ENCODE results near the gene TSC22D1.
"Not testable (repeated sequence)": the region's sequence is repeated elsewhere in the genome, so short reads cannot be mapped to it uniquely, and the experiment has no call there.

Gene TSC22D1

DNA sequence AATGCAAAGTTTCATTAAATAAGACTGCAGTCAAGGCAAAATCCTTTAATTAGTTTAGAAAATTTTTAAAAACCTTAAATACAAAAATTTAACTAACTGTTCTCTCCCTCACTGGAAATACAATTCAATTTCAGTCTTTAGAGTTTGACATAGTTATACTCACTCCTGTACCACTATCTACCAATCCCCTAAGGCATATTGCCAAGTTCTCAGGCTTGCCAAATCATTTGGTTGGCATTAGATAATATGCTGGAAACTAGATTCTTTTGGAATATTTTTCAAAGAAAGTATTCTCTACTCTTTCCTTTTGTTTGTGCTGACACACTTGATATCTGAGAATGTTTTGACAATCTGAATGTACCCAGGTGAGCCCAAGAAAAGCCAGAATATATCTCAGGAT is 77.2 kb downstream of the TSC22D1 start:
- FAIRE-seq: no peak

DNA sequence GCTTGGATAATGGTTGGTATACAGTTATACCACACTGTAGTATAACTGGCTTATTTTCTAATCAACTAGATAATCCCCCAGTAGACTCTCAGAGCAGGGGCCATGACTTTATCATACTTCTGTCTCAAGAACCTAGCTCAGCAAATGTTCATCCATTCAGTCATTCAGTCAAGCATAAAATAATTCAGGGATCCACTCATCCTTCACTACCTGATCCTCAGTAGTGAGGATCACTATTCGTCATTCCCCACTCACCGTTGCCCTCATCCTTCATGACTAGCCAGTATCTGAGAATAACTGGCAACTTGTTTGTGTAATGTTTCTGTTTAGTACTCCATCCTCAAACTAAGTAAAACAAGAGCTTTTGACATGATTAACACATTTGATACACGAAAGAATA is 77.6 kb downstream of the TSC22D1 start:
- FAIRE-seq: no peak

DNA sequence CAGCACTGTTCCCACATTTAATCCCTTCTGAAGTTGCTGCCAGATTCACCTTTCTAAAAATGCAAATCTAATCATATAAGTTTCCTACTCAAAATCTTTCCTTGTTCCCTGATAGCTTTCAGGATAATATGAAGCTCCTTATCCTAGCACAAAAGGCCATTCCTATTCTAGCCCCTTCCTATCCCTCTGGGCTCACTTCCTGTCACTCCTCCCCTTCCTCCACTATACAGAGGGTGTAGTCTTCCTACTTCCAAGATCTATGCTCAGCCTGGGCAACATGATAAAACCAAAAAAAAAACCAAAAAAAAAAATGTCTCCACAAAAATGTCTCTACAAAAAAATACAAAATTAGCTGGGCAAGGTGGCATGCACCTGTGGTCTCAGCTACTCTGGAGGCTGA is 78.3 kb downstream of the TSC22D1 start:
- FAIRE-seq: no peak

DNA sequence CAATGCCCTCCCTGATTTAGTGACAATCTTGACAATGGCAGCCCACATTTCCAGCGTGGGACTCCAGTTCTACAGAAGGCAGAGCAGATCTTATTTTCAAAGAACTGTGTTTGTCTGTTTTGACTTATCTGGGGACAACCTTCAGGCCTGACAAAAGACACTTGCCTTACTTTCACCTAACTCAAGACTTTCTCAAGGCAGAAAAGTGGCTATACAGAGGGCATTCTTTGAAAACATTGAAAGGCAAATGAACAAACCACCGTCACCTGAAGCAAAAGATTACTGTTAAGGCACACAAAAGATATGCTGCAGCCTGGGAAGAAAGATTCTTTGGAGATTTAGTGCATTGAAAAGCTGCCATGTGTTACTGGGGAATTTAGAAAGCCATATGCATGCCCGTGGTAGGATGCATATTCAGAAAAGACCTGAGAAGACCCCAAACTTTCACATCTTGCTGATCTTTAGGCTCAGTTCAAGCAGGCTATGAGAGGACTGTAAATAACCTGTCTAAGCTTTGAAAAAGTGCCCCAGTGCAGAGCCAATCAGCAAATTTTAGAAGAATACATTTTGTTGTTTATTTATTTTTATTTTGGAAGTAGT is 82.8 kb downstream of the TSC22D1 start:
- FAIRE-seq: no peak

DNA sequence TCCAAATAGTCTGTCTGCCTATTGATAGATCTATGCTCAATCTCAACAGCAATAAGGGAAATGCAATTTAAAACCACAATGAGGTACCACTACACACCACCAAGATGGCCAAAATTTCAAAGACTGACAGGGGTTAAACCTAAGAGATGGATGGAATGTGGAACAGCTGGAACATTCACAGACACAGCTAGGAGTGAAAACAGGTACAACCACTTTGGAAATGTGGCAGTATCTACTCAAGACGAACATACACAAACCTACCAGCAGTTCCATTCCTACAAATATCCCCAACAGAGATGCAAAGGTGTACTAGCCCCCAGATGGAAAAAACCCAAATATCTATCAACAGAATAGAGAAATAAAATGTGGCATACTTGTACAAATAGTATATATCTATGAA is 86.4 kb downstream of the TSC22D1 start:
- no peak for FAIRE-seq

DNA sequence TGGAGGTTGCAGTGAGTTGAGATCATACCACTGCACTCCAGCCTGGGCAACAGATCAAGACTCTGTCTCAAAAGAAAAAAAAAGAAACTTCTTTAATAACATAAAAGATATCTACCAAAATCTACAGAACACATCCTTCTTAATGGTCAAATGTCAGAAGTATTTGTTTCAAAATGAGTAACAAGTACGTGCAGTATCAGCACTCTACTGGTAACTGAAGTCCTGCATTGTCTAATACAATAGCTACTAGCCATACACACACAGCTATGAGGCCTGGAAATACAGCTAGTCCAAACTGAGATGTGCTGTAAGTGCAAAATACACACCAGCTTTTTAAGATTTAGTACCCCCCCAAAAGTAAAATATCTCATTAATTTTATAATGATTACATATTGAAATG is 88.1 kb downstream of the TSC22D1 start:
- FAIRE-seq: no peak

DNA sequence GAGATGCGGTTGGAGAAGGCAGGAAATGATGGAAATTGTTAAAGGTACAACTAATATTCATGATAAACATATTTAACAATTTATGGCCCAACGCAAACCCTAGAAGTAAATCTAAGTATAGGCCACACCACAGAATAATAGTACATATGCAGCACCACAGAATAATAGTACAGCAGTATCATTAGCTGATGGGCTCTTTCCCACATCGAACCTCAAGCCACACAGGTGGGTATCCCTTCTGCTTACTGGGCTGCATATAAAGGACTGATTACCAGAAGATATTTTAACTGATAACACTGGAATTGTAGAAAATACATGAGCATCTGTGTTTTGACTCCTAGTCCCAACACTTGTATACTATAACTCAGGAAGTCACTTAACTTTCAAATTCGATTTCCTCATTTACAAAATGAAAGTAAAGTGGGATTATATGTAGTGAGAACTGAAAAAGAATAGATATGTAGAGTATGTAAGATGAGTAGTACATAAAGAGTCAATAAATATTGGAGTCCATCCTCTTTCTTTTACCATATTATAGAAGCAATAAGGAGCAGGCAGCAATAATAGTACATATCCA is 91.5 kb downstream of the TSC22D1 start:
- FAIRE-seq: no peak

DNA sequence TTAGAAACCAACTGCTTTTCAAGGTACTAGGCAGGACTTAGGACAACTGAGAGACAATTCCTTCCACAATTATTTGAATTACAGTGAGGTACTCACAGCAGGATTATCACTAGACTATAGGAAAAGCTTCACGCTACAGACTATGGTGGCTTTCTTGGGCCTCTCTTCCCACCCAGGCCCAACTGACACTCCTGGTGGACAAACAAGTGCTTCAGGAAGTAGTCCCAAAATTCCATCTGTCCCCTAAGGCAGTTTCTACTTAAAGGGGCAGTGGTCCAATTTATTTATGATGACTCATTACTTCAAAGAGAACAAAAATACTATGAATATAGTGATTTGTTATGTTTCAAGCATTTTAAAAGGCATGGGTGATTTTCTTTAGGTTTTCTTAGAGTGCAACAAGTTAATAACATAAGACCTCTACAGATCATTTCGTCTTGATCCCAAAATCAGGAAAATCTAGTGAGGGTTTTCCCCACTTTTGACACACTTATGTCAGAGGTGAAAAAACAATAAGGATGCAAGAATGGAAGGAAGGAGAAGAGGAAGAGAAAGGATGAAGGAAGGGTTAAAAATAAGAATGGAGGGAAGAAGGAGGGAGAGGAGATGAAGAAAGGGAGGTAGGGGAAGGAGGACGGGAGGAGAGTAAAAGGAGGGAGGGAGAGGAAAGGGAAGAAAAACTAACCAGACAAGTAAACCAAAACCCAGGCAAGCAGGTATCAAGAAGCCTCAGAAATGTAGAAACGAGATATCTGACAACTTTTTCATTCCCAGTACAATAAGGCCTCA is 101.8 kb downstream of the TSC22D1 start:
- no peak for FAIRE-seq

DNA sequence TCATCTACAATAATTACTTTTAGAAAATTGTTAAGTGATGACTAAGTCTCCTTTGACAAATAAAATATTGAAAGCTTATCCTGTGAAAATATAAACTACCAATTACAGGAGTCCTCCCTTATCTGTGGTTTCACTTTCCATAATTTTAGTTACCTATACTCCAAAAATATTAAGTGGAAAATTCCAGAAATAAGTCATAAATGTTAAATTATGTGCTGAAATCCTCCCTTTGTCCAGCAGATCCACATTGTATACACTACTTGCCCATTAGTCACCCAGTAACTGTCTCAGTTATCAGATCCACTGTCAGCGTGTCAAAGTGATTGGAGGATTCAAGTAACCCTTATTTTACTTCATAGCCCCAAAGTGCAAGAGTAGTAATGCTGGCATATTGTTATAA is 104.4 kb downstream of the TSC22D1 start:
- no peak for FAIRE-seq

DNA sequence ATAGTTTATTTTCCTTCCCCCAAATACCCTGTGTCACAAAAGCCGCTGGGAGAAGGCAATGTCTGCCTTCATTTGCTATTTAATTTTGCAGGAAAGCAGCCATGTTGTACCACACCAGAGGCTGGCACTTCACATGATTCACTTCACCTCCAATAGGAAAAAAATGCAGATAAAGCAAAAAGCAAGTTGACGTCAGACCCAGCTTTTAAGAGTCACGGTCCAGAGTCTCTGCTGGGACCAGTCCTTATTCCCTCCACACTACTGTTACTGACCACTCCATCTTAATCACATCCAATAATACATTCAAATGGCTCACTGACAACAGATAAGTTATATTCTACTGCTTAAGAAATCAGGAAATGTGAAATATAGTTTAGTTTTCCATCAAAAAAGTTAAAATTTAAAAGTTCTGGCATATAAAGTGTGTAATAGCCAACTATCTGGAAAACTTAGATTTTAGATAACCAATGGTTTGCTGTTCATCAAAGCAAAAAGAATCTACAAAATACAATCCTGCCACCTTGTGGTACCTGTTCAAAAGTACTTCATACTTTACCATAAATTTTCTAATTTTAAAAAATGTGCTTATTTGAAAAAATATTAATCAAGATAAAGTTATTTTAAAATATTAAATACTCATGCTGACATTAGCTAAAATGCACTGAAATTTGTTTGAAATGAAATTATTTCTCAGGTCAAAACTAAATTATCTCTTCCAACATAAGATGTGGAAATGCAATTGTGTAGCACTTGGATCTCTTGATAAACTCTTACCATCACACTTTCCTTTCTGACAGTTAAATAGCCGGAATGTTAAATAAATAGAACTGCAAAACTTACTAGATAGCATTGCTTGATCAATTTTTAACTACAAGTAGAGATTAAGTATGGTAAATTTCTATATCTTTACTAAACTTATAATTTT is 105.2 kb downstream of the TSC22D1 start:
- peak; percentile 98 for FAIRE-seq

DNA sequence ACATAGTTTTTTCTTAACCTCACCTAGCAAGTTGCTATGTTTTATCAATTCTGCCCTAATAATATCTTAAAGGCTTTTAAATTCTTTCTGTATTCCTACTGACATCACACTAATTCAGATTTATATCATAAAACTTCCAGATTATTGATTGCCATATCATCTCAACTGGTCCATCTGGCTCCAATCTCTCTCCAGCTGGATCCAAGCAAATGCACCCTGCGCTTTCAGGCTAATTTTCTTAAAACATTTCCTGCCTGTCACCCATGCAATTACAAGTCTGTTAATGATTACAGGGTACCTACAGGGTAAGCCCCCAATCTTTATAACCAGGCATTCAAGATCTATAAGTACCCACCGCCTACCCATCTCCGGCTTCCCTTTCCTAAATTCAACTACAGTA is 107.3 kb downstream of the TSC22D1 start:
- FAIRE-seq: no peak

DNA sequence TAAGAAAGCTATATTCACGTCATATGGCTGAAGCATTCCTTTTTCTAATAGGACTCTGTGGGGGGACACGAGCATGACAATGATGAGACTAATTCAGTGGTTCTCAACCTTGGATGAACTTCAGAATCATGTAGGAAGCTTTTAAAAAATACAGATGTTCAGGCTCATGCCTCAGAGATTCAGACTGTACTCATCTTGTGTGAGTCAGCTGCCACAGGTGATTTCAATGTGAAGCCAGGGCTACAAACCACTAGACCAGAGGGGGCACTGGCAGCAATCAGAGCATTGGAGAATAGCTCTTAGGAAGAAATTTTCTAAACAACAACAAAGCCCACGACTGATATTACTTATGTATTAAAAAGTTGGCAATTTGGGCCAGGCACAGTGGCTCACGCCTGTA is 110.8 kb downstream of the TSC22D1 start:
- FAIRE-seq: no peak

DNA sequence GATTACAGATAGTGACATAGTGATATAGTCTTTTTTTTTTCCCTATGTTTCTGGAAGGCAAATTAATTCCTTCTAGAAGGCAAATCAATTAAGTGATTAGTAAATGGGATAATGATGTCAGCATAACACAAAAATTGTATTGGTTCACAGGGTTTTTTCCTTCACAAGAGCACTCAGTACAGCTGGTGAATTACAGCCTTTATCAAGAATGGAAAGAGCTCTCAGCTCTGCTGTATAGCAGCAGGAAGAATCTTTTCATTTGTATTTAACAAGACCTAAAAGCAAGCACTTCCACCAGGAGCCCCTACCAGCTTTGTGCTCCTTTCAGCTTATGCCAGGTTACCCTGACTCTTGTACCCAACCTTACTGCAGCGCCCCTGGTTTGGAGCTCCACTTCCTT is 111.7 kb downstream of the TSC22D1 start:
- FAIRE-seq: no peak

DNA sequence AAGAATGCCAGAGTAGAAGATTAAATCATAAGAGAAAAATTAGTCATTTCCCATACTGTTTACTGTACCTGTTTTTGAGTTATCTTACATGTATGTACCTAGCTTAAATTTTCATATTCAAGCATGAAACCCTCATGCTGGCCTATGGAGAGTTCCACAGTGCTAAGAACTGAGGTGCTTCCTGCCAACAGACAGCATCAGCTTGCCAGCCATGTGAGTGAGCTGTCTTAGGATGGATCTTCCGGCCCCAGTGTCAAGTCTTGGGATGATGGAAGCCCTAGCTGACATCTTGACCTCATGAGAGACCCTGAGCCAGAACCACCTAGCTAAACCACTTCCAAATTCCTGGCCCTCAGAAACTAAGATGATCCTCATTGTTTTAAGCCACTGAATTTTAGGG is 112.4 kb downstream of the TSC22D1 start:
- FAIRE-seq: no peak

DNA sequence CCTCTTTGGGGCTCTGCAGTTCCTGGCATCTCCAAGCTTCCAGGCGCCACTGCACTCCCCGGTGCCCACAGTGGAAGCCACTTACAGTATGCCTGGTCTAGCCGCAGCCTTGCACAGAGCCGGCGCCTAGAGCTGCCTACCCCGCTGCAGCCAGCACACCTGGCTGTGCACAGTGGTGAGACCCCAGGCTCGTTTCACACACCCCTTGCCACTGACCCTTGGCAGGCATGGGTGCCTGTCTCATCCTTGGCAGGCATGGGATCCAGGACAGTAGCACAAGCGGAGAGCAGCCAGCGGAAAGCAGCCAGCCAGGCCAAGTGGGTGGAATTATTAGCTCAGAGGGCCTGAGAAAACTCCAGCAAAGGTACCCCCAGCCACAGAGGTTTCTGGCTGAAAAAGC is 116.5 kb downstream of the TSC22D1 start:
- no peak for FAIRE-seq

DNA sequence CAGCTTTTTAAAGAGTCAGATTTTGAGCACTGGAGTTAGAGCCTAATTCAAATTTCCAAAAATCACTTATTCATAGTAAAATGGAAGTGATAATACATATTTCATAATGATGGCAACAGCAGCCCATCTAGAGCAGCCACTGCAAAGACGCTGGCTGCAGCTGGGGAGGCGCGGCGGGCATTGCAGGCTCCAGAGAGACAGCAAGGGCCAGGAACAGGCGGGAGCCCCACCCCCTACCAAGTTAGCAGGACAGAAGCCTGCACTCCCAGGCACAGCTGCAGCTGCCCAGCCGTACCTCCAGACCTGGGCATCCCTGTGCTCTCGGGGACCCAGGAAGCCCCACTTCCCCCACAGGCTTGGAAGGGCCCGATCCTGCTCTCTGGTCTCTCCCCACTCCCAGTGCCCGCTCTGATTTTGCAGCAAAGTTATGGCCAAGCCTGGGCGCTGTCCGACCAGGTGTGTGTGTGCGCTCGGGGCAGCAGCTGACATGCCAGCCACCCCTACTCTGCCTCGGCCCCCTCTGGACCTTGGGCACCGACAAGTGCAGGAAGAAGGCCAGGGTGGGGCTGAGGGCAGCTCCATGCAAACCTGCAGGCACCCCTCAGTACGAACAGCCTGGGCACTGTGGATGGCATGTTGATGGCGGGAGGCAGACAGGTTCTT is 117.7 kb downstream of the TSC22D1 start:
- no peak for FAIRE-seq

DNA sequence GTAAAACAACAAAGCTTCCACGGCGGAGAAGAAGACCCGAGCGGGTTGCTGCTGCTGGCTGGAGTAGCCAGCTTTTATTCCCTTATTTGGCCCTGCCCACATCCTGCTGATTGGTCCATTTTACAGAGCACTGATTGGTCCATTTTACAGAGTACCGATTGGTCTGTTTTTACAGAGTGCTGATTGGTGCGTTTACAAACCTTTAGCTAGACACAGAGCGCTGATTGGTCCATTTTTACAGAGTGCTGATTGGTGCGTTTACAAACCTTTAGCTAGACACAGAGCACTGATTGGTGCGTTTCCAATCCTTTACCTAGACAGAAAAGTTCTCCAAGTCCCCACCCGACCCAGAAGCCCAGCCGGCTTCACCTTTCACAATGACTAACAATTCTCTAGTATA is 119.9 kb downstream of the TSC22D1 start:
- not testable (repeated sequence) for FAIRE-seq

DNA sequence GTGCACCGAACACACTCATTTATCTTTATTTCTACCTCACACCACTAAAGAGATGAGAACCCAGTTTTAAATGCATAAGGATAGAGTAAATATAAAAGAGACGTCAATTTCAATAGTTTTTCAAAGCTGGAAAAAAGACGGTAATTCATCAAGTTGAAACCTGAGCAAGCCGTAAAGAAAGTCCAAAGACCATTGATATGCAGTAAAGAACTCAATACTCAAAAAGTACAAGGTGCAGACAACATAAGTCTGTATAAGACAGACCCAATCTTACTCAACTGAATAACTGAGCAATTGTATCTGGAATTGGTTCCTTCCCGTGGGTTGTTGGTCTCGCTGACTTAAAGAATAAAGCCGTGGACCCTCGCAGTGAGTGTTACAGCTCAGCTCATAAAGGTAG is 120.4 kb downstream of the TSC22D1 start:
- no peak for FAIRE-seq

DNA sequence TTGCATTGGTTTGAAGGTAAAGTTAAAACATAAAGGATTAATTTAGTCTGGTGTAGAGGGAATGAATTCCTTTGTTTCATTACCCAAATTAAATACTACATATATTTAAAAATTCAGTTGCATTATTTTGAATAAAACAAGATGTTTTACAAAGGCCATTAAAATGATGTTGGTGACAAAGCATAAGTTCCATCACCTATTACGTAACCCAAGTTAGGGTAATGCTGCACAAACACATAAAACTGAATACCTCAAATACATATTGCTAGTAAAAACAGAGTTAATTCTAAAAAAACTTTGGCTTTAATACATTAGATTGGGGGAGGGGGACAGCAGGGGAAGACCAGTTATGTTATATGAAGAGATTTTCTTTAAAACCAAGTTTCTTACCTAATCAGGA is 122.2 kb downstream of the TSC22D1 start:
- FAIRE-seq: no peak

DNA sequence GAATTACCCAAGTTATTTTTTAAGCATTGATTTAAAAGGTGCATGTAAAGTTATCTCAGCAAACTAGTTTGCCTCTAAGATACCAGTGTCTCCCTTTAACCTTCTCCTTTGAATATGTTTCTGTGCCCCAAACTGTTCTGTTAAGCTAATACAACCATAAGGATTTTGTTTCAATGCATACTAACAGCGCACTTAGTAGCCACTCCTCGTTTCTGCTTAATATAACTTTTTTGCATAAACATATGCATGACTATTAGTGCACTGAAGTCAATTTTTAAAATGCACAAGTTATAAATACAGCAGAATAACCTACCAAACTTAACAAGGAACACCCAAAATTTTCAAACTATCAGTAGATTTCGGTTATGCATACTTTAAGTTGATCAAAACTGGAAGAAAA is 123.1 kb downstream of the TSC22D1 start:
- no peak for FAIRE-seq

DNA sequence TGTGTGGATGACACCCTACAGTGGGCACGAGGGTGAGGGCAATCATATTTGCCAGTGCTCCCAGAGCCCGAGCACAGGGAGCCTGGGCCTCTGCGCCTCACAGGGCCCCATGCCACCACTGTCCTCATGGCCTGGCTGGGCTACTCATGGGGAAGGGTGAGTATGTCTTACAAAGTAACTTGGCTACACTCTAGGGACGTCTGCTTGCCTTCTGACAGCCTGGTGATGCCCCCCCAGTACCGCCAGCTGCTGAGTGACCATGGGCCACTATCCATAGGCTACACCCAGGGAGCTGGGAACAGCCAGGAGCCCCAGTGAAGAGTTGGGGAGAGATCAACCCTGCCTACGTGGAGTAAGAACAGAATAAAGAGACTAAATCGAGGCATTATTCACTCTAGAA is 123.7 kb downstream of the TSC22D1 start:
- no peak for FAIRE-seq

DNA sequence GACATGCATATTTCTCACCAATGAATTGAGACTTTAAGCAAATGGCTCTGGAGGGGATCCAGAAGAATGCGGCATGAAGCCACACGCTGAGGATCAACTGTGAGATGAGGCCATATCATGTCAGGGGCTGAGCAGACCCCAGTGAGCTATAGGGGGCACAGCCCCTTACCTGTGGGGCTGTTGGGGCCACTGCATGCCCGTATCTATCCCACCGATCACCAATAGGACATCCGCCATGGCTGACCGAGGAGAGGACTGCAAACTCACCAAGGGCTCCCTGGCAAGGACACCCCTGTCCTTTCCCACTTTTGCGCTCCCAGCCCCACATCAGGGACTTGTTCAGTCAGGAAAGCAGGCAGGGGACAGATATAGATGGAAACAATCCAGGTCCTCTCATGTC is 124.5 kb downstream of the TSC22D1 start:
- no peak for FAIRE-seq

DNA sequence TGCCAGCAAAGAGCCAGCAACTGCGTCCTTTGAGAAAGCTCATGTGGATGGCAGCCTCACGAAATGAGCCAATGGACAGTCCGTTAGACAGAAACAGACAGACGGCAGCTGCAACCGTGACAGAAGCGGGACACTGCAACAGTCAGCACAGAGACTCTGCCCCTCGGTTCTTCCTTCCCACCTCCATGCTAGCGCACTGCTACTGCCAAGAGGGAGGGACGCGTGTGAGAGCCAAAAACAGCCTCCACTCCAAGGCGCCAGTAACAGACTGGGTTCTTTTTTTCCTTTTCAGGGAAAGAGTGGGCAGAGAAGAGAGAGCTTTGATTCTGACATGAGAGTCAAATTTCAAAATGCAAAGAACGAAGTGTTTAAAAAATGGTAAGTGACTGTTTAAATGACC is 125.0 kb downstream of the TSC22D1 start:
- no peak for FAIRE-seq

Measured in A204.1 (cell line).